Measurements from ENCODE around the gene PAFAH1B2.

- TF ChIP-seq FOSL1 (IDR thresholded peaks at IDR 0.05; ENCODE audit: low read depth) (no peak), YY1 (IDR thresholded peaks at IDR 0.05; ENCODE audit: extremely low read depth, insufficient replicate concordance, low read depth, low read length) (no peak), CTCF (IDR thresholded peaks at IDR 0.05 in 2 of 3, conservative IDR thresholded peaks at IDR 0.05 in 1 of 3; ENCODE audit: borderline replicate concordance in 1 of 3, insufficient read depth in 1 of 3, low read depth in 2 of 3, low read length in 2 of 3) (no peak), EZH2 (IDR thresholded peaks at IDR 0.05) (no peak), POLR2A (IDR thresholded peaks at IDR 0.05; ENCODE audit: borderline replicate concordance, extremely low read depth, insufficient read depth, insufficient read length) (no peak), REST (IDR thresholded peaks at IDR 0.05; ENCODE audit: low read depth) (no peak), POLR2AphosphoS5 (IDR thresholded peaks at IDR 0.05; ENCODE audit: low read depth, low read length) (no peak)
These were observed 48.4 kb downstream of the PAFAH1B2 start for GRCh38 chr11:117192401-117192875.

Data from HCT116 (cell line).